ENCODE data around the gene FLRT1.

Gene FLRT1

DNA sequence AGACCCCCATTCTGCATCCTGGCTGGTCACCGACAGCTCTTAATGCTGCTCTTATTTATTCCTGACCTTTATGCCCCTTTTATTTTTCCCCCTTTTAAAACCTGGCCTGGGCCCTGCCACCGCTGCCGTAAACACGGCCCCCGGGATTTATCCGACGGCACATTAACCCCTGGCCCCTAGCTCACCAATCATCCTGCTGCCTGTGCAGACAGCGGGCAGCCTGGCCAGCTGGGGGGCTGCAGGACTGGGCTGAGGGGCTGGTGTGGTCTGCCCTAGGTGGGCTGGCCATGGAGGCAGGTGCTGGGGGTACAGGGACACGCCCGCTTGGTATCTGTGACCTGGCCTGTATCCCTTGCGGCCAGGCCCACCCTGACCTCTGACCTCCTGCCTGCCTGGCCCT, 21.4 kb upstream of the FLRT1 start:
- TF ChIP-seq, protein P1, sequence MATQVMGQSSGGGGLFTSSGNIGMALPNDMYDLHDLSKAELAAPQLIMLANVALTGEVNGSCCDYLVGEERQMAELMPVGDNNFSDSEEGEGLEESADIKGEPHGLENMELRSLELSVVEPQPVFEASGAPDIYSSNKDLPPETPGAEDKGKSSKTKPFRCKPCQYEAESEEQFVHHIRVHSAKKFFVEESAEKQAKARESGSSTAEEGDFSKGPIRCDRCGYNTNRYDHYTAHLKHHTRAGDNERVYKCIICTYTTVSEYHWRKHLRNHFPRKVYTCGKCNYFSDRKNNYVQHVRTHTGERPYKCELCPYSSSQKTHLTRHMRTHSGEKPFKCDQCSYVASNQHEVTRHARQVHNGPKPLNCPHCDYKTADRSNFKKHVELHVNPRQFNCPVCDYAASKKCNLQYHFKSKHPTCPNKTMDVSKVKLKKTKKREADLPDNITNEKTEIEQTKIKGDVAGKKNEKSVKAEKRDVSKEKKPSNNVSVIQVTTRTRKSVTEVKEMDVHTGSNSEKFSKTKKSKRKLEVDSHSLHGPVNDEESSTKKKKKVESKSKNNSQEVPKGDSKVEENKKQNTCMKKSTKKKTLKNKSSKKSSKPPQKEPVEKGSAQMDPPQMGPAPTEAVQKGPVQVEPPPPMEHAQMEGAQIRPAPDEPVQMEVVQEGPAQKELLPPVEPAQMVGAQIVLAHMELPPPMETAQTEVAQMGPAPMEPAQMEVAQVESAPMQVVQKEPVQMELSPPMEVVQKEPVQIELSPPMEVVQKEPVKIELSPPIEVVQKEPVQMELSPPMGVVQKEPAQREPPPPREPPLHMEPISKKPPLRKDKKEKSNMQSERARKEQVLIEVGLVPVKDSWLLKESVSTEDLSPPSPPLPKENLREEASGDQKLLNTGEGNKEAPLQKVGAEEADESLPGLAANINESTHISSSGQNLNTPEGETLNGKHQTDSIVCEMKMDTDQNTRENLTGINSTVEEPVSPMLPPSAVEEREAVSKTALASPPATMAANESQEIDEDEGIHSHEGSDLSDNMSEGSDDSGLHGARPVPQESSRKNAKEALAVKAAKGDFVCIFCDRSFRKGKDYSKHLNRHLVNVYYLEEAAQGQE (IDR thresholded peaks at IDR 0.05; ENCODE audit: low read depth): no peak
- TF ChIP-seq TEAD4 (IDR thresholded peaks at IDR 0.05) (no peak), FOXM1 (IDR thresholded peaks at IDR 0.05; ENCODE audit: borderline replicate concordance, low read depth) (no peak)
- TF ChIP-seq, protein P2, sequence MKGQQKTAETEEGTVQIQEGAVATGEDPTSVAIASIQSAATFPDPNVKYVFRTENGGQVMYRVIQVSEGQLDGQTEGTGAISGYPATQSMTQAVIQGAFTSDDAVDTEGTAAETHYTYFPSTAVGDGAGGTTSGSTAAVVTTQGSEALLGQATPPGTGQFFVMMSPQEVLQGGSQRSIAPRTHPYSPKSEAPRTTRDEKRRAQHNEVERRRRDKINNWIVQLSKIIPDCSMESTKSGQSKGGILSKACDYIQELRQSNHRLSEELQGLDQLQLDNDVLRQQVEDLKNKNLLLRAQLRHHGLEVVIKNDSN (IDR thresholded peaks at IDR 0.05): no peak

DNA sequence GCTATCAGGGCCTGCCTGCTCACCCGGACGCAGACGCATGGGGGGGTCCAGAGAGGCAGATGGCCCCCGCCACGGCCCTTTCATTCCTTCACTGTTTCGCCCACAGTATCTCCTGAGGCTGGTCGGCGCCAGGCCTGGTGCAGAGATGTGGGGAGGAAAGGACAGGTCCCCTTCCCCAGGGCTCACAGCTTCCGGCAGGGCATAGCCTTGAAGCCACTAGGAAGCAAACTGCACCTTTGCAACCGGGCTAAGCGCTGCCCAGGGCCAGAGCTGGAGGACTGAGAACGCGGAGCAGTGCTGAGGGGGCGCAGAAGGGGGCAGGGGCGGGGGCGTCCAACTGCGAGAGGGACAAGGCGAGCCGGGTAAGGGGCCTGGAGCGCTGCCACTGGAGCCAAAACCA, 20.2 kb upstream of the FLRT1 start:
- TF ChIP-seq EP300 (IDR thresholded peaks at IDR 0.05; ENCODE audit: borderline replicate concordance) (no peak), CREB1 (IDR thresholded peaks at IDR 0.05; ENCODE audit: low read depth) (no peak), RAD21 (IDR thresholded peaks at IDR 0.05; ENCODE audit: low read depth) (no peak)
- TF ChIP-seq, protein P3, sequence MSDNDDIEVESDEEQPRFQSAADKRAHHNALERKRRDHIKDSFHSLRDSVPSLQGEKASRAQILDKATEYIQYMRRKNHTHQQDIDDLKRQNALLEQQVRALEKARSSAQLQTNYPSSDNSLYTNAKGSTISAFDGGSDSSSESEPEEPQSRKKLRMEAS (IDR thresholded peaks at IDR 0.05): no peak

DNA sequence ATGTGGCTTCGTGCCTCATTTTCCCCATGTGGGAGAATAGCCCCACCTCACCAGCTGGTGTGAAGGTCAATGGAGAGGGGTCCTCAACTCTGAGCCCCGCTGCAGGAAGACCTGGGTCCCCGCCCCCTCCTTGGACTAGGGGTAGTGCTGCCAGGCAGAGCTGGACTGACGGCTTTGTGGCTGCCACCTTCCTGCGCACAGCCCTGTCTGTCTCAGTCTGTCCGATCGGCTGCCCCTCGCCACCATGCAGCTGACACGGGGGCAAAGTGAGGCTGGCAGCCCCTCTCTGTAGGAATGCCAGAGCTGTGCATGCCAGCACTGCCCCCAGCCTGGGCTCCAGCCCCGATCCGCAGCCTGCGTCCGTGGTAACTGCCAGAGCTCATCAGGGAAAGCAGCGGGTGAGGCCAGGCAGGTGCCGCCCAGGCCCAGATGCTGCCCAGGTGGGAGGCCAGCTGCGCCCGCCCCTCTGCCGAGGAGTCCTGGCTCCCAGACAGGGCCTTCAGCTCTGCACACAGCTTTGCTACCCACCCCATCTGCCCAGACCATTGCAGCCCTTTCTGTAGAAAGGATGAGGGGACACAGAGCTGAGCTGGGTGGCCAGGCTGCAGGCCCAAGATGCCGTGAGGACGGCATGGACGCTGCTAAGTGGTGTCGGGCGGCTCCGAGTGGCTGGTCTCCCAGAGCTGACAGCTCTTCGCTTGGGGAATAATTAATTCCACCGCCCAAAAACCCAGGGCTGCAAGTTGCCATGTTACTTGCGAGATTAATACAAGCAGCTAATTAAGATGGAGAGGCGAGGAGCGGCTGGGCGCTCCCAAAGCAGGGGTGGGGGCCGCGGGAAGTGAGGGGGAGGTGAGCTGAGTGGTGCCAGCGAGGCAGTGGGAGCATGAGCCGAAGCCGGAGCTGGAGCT, 19.5 kb upstream of the FLRT1 start:
- TF ChIP-seq NFIC (IDR thresholded peaks at IDR 0.05): no peak
- no peak for TF ChIP-seq RAD21 (IDR thresholded peaks at IDR 0.05; ENCODE audit: low read depth)
- TF ChIP-seq CREB1 (IDR thresholded peaks at IDR 0.05; ENCODE audit: low read depth): no peak
- no peak for TF ChIP-seq TAF1 (IDR thresholded peaks at IDR 0.05; ENCODE audit: low read depth)
- no peak for TF ChIP-seq CEBPB (IDR thresholded peaks at IDR 0.05)
- TF ChIP-seq, protein P3 (IDR thresholded peaks at IDR 0.05): no peak
- no peak for TF ChIP-seq ZBTB7A (IDR thresholded peaks at IDR 0.05; ENCODE audit: low read depth)
- TF ChIP-seq TEAD4 (IDR thresholded peaks at IDR 0.05): no peak
- no peak for TF ChIP-seq FOXM1 (IDR thresholded peaks at IDR 0.05; ENCODE audit: borderline replicate concordance, low read depth)
- TF ChIP-seq, protein P2 (IDR thresholded peaks at IDR 0.05): no peak
- TF ChIP-seq, protein P1 (IDR thresholded peaks at IDR 0.05; ENCODE audit: low read depth): no peak

DNA sequence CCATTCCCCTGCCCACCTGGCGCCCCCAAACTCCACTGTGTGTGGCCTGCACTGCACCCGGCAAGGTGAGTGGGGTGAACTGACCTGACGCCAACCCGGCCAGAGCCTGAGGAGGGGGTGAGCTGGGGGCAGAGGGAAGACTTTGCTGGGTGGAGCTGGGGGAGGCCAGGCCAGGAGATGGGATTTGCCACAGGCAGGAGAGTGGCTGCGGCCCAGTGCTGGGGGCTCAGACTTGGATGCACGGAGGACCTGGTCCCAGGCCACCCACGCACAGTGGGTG, 17.8 kb upstream of the FLRT1 start:
- TF ChIP-seq EGR1 (IDR thresholded peaks at IDR 0.05) (no peak), TAF1 (IDR thresholded peaks at IDR 0.05; ENCODE audit: low read depth) (no peak), ZBTB7A (IDR thresholded peaks at IDR 0.05; ENCODE audit: low read depth) (no peak; the same call in 1 of the 2 replicates), TCF12 (IDR thresholded peaks at IDR 0.05; ENCODE audit: low read depth) (no peak), NFIC (IDR thresholded peaks at IDR 0.05) (no peak)
- TF ChIP-seq, protein P1 (IDR thresholded peaks at IDR 0.05; ENCODE audit: low read depth): no peak

DNA sequence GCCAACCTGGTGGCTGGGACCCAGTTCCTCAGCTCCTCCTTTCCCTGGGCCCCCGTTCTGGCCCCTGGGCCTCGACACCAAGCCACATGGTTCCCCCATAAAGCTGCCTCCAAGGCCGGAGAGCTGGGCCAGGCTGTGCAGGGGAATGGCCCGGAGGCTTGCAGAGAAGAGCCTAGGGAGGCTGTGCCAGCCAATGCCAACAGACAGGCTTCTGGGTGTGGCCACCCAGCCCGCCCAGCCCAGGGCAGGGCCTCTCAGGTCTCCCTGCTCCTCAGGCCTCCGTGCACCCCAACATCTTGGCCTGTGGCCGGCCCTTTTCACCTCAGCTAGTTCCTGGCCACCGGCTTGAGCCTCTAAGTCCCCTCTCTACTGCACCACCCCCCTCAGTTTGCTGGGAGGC, 17.4 kb upstream of the FLRT1 start:
- TF ChIP-seq CEBPB (IDR thresholded peaks at IDR 0.05) (no peak), TEAD4 (IDR thresholded peaks at IDR 0.05) (no peak), EGR1 (IDR thresholded peaks at IDR 0.05) (no peak), CREB1 (IDR thresholded peaks at IDR 0.05; ENCODE audit: low read depth) (no peak), TAF1 (IDR thresholded peaks at IDR 0.05; ENCODE audit: low read depth) (no peak), FOXM1 (IDR thresholded peaks at IDR 0.05; ENCODE audit: borderline replicate concordance, low read depth) (no peak), TCF12 (IDR thresholded peaks at IDR 0.05; ENCODE audit: low read depth) (no peak), YY1 (IDR thresholded peaks at IDR 0.05; ENCODE audit: low read depth) (no peak), ZBTB7A (IDR thresholded peaks at IDR 0.05; ENCODE audit: low read depth) (no peak), NFIC (IDR thresholded peaks at IDR 0.05) (no peak)
- TF ChIP-seq, protein P2 (IDR thresholded peaks at IDR 0.05): no peak

Measured in Ishikawa (cell line).